Endodermal cell (in vitro differentiated cells): ENCODE results near the gene CAPNS2. TPM values are rescaled to one million over a fixed set of nuclear protein-coding genes. Genes with fewer than 3 reads are reported as not detected.

Source experiments
- DNase-seq: peaks from one replicate; pipeline ENCODE4 v3.0.0-alpha.2; 2017
- H3K27ac ChIP-seq: 2 replicates; pipeline ENCODE4 v1.5.1; 2013; ENCODE audit warnings: mild to moderate bottlenecking, low read depth, low read length, moderate library complexity
- H3K27me3 ChIP-seq: 2 replicates; pipeline ENCODE4 v1.6.1; 2013; ENCODE audit warnings: mild to moderate bottlenecking, low read length, moderate library complexity; ENCODE audit not compliant: insufficient read depth, control insufficient read depth, poor library complexity, severe bottlenecking
- H3K36me3 ChIP-seq: 2 replicates; pipeline ENCODE4 v1.7.0; 2013; ENCODE audit warnings: mild to moderate bottlenecking, low read length, moderate library complexity; ENCODE audit not compliant: control insufficient read depth, insufficient read depth
- H3K4me1 ChIP-seq: one replicate; pipeline ENCODE4 v1.7.0; 2013; ENCODE audit warnings: low read length; ENCODE audit not compliant: control insufficient read depth, insufficient read depth
- H3K4me3 ChIP-seq: 2 replicates; pipeline ENCODE4 v1.5.1; 2013; ENCODE audit warnings: mild to moderate bottlenecking, low read length, moderate library complexity
- H3K9ac ChIP-seq: 2 replicates; pipeline ENCODE4 v1.6.1; 2013; ENCODE audit warnings: mild to moderate bottlenecking, low read length, moderate library complexity; ENCODE audit not compliant: poor library complexity, severe bottlenecking; ENCODE audit errors: extremely low read depth
- H3K9me3 ChIP-seq: 2 replicates; pipeline ENCODE4 v1.6.1; 2013; ENCODE audit warnings: mild to moderate bottlenecking, low read length, moderate library complexity; ENCODE audit not compliant: control insufficient read depth
- H3K27ac Mint-ChIP-seq: 2 replicates; pipeline ENCODE4 v1.8.0; 2020; ENCODE audit warnings: mixed read lengths
- H3K27me3 Mint-ChIP-seq: 2 replicates; pipeline ENCODE4 v1.8.0; 2021; ENCODE audit warnings: mild to moderate bottlenecking, mixed read lengths; ENCODE audit not compliant: insufficient read depth
- H3K36me3 Mint-ChIP-seq: 2 replicates; pipeline ENCODE4 v1.8.0; 2020; ENCODE audit warnings: low read depth, mixed read lengths
- H3K4me1 Mint-ChIP-seq: 2 replicates; pipeline ENCODE4 v1.8.0; 2020; ENCODE audit warnings: mixed read lengths
- H3K4me3 Mint-ChIP-seq: 2 replicates; pipeline ENCODE4 v1.8.0; 2020; ENCODE audit warnings: mild to moderate bottlenecking, moderate library complexity, mixed read lengths
- H3K9me3 Mint-ChIP-seq: 2 replicates; pipeline ENCODE4 v1.8.0; 2020; ENCODE audit warnings: mild to moderate bottlenecking, mixed read lengths
- CTCF ChIP-seq: fragments of 200-600 bp; sonication (generic); conservative IDR thresholded peaks from 2 replicates; pipeline ENCODE4 v1.5.0; 2021; ENCODE audit warnings: antibody characterized with exemption, mild to moderate bottlenecking
- WGBS, 2 experiments: methylation state at CpG; one replicate each; pipeline versions ENCODE4 v1.1.5 to v1.1.7; 2013; ENCODE audit warnings: missing lambda C conversion rate in 2 of 2, mixed read lengths in 1 of 2; ENCODE audit not compliant: insufficient coverage in 1 of 2, insufficient read length in 1 of 2; 5-methylcytosine and 5-hydroxymethylcytosine counted together
- total RNA-seq, 2 donors: library from RNA; stranded (reverse); fragmentation: NEBNext Ultra II Directional in 1 of 2; extraction: Animal tissue kit (Norgen Biotek cat#: 25700) in 1 of 2; gene quantifications; 2 replicates in 1 of 2; 3 replicates in 1 of 2; pipeline ENCODE4 v1.2.1, GENCODE V29; 2021

The CAPNS2 gene
- total RNA-seq, 2 donors from 2014 or later = 0.26 to 0.35 TPM

- 92 to 100% methylated on average over 2 to 5 of the region's 6 CpGs for WGBS, 2 experiments
- no peak overlapping the region for H3K27ac Mint-ChIP-seq
- H3K27me3 Mint-ChIP-seq = peaks cover 2% of the 10 kb centered on the region
- H3K4me1 ChIP-seq = no peaks in the 10 kb centered on the region
- no peak overlapping the region for H3K4me3 ChIP-seq
- H3K36me3 Mint-ChIP-seq = peaks cover 4% of the 10 kb centered on the region
- no peaks in the 10 kb centered on the region for H3K9me3 Mint-ChIP-seq
- no peak for DNase-seq
- no peak for TF ChIP-seq CTCF
- H3K9me3 ChIP-seq = no peaks in the 10 kb centered on the region
- H3K4me1 Mint-ChIP-seq = no peaks in the 10 kb centered on the region
- no peaks in the 10 kb centered on the region for H3K27me3 ChIP-seq
- no peaks in the 10 kb centered on the region for H3K36me3 ChIP-seq
- H3K27ac ChIP-seq = no peak overlapping the region
- H3K4me3 Mint-ChIP-seq = no peak overlapping the region
- H3K9ac ChIP-seq = no peak overlapping the region
These were observed 22.3 kb downstream of the CAPNS2 start for GRCh38 chr16:55588799-55589198.

GRCh38 chr16:55592306-55592705 is 25.8 kb downstream of the CAPNS2 start:
- Mint-ChIP-seq H3K27me3 (peaks cover 2% of the 10 kb centered on the region), H3K27ac (no peak overlapping the region), H3K4me3 (no peak overlapping the region), H3K36me3 (no peaks in the 10 kb centered on the region), H3K4me1 (no peaks in the 10 kb centered on the region), H3K9me3 (no peaks in the 10 kb centered on the region)
- Histone ChIP-seq H3K36me3 (no peaks in the 10 kb centered on the region), H3K4me1 (no peaks in the 10 kb centered on the region), H3K9me3 (no peaks in the 10 kb centered on the region), H3K9ac (no peak overlapping the region), H3K27me3 (no peaks in the 10 kb centered on the region), H3K27ac (no peak overlapping the region), H3K4me3 (no peak overlapping the region)
- DNase-seq = no peak
- no peak for TF ChIP-seq CTCF

- Mint-ChIP-seq H3K4me1 (no peaks in the 10 kb centered on the region), H3K4me3 (no peak overlapping the region), H3K36me3 (no peaks in the 10 kb centered on the region), H3K27me3 (peaks cover 2% of the 10 kb centered on the region), H3K27ac (no peak overlapping the region), H3K9me3 (peaks cover 3% of the 10 kb centered on the region)
- Histone ChIP-seq H3K4me3 (no peak overlapping the region), H3K9me3 (no peaks in the 10 kb centered on the region), H3K27ac (no peak overlapping the region), H3K4me1 (no peaks in the 10 kb centered on the region), H3K36me3 (no peaks in the 10 kb centered on the region), H3K27me3 (no peaks in the 10 kb centered on the region), H3K9ac (no peak overlapping the region)
- DNase-seq = no peak
- 85 to 98% methylated on average over 2 to 4 of the region's 4 CpGs for WGBS, 2 experiments
- TF ChIP-seq CTCF = no peak
These were observed 31.4 kb downstream of the CAPNS2 start for GRCh38 chr16:55597928-55598327.
